AG08395 (cell line): ENCODE results near the gene ETV7.
A peak's percentile ranks its signal among the peaks of the same experiment; 100 is the strongest.

Experiments used
- DNase-seq: peaks from one replicate; pipeline ENCODE4 v3.0.0; 2012; ENCODE audit warnings: mixed read lengths, low spot score

The ETV7 gene

GRCh38 chr6:36383606-36384005 is 3.9 kb downstream of the ETV7 start:
- DNase-seq = no peak

- no peak for DNase-seq
Observed at GRCh38 chr6:36382976-36383375, 4.5 kb downstream of the ETV7 start.

DNA sequence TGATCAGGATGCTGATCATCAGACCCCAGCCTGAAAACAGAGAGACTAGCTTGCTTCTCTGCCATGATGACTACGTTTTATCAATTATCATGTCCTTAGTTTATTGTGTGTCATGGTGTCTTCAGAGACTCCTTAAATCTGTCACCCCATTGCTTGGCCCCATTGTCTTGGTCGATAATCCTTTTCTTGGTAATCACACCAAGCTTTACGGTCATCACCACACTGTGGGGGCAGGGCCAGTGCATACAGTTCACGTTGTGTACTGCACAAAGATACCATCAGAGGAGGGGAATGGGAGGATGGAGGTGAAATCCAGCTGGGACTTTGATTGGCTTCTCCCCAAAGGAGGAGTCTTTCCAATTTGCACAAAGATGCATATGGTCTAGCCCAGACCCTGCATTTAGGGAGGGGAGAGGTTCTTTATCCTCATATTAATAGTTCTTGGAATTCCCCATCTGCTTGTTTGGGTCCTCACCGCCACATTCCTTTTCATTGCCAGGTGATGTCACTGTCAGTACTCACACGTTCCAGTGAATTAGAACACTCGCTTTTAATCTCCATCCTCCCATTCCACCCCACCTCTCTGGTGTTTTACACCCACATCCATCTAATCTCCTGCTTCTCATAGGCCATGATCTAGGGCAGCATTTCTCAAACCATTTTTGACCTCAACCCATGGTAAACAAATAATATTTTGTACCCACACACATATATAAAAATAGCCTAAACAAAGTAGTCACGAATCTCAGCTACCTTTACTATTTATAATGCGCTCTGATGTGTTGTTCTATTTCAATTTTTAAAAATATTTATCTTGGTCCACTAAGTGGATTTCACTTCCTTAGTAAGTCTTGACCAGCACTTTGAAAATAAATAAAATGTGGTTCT is 5.7 kb downstream of the ETV7 start:
- DNase-seq = no peak

GRCh38 chr6:36380166-36380565 is 7.3 kb downstream of the ETV7 start:
- no peak for DNase-seq

- no peak for DNase-seq
Observed at GRCh38 chr6:36378936-36379335, 8.5 kb downstream of the ETV7 start.

GRCh38 chr6:36378243-36378920 is 9.1 kb downstream of the ETV7 start:
- no peak for DNase-seq

- DNase-seq = no peak
Observed at GRCh38 chr6:36377594-36377993, 9.9 kb downstream of the ETV7 start.

DNA sequence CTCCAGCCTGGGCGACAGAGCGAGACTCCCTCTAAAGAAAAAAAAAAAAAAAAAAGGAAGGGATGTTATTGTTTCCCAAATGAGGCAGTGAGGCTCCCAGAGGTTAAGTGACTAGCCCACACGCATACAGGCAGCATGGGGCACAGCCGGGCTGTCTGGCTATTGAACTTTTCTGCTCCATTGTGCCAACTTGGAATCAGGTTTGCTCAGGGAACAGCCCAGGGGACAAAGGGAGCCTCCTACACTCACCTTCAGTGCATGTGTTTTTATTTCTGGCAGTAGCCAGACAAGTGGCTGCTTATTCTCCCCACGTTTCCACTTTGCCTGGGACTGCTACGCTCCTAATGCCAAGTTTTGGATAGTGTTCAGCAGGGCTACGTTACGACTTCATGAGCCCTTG is 10.7 kb downstream of the ETV7 start:
- no peak for DNase-seq

DNA sequence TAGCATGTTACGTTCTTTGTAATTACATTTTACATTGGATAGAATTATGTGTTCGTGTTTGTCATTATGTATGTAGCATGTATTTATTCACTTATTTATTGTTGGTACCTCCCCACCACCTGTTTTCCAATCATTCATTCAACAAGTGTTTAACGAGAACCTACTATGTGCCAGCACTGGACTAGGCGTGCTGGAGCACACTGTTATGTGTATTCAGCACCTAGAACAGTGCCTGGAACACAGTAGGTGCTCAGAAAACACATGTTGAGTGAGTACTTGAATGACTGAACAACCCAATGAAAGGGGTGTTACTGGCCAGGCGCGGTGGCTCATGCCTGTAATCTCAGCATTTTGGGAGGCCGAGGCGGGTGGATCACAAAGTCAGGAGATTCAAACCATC is 11.3 kb downstream of the ETV7 start:
- DNase-seq = no peak

- DNase-seq = no peak
Observed at GRCh38 chr6:36375644-36376155, 11.8 kb downstream of the ETV7 start.

GRCh38 chr6:36374972-36375371 is 12.5 kb downstream of the ETV7 start:
- no peak for DNase-seq

DNA sequence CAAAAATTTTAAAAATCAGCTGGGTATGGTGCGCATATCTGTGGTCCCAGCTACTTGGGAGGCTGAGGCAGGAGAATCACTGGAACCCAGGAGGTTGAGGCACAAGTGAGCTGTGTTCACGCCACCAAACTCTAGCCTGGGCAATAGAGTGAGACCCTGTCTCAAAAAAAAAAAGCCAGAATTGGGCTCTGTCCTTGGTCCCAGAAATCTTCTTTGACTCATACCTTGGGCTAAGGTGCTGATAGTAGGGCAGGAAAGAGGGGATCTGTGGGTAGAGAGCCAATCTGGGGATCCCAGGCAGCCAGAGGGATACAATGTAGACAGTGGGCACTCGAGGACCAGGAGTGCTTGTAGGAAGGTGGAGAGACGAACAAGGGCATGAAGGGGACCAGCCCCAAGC is 13.3 kb downstream of the ETV7 start:
- DNase-seq = no peak

- no peak for DNase-seq
Observed at GRCh38 chr6:36373368-36374019, 14.0 kb downstream of the ETV7 start.

DNA sequence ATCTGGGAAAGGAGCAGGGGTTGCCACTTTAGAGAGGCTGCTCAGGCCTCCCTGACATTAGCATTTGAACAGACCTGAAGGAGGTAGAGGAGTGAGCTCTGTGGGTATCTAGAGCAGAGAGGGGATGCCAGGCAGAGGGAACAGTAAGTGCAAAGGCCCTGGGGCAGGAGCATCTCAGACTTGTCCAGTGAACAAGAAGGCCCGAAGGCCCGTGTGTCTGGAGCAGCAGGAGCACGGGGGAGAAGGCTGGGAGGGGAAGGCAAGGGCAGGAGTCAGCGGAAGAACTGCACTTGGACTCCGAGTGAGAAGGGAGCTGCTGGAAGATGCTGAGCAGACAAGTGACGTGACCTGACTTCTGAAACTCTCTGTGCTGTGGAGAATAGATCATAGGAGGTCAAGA is 15.4 kb downstream of the ETV7 start:
- DNase-seq = no peak

DNA sequence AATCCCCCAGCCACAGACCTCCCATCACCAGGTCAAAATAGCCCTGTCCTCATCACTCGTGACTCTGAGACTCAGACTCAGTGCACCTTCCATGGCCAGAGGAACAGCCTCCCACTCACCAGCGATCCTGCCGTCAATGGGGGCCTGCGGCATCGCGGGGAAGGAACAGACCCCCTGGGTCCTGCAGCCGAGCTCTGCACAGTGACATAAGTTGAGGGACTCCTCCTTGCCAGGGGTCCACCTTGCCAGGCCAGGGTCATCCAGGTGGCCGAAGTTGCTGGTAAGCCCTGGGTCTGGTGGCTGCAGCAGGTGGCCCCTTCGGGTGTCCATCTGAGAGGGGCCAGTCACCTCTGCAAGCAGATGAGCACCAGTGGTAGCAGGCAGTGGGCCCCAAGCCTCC is 16.3 kb downstream of the ETV7 start:
- DNase-seq = no peak

- DNase-seq = no peak
Observed at GRCh38 chr6:36370638-36371037, 16.8 kb downstream of the ETV7 start.

DNA sequence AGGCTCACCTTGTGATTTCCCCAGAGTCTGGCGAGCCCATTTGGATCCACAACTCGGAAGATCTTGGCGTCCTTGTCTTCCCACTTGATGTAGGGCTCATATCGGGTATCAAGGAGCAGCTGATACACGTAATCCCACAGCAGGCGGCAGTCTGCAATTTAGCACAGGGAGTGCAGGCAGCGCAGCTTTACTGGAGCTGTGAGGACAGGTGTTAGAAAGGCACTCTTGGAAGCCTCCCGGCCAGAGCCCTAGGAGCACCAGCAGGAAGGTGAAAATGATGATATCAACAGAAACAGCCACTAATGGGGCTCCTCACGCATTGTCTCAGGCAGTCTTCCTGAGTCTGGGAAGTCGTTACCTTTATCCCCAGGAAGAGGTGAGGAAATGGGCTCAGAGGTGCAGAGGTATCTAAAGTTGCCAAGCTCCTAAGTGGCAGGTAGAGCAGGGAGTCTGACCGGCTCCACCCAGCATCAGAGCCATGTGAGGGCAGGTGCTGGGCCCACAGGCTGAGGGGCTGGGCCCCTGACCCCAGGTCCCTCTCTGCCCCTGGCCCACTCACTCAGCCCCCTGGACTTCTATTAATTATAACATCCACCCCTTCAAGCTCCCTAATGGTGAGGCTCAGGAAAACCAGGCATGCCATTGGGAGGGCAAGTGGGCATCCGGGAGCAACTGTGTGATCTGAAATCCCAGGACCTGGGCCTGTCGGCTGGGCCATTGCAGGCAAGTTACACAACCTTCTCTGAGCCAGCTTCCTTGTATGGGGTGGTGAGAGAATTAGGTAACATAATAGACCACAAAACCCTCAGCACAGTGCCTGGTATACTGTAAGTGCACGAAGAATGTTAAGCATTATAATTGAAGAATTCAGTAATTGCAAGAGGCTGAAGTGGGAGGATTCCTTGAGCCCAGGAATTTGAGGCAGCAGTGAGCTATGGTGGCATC is 18.3 kb downstream of the ETV7 start:
- peak; percentile 93 for DNase-seq

- DNase-seq = no peak
Observed at GRCh38 chr6:36368421-36368820, 19.0 kb downstream of the ETV7 start.

GRCh38 chr6:36367743-36368142 is 19.7 kb downstream of the ETV7 start:
- DNase-seq = no peak

- DNase-seq = no peak
Observed at GRCh38 chr6:36364669-36365479, 22.6 kb downstream of the ETV7 start.
